Body of pancreas (tissue), 4 donors: ENCODE results near the gene FBRSL1. TPM values are rescaled to one million over a fixed set of nuclear protein-coding genes. Genes with fewer than 3 reads are reported as not detected.

ENCODE experiments used
- ATAC-seq: fragments of 150-250 bp; one replicate; pipeline ENCODE4 v1.9.1; 2016
- DNase-seq, 4 donors: peaks; one replicate each; pipeline ENCODE4 v3.0.0-alpha.2; 2019
- H3K27ac ChIP-seq, 4 donors: fragments of 200-600 bp; sonication (generic); 1 replicate in 3 of 4; 2 replicates in 1 of 4; pipeline versions ENCODE4 v1.5.1 to v1.6.1; 2016 to 2019; ENCODE audit warnings: mild to moderate bottlenecking in 1 of 4, mixed read lengths in 1 of 4, moderate library complexity in 1 of 4
- H3K27me3 ChIP-seq, 2 donors: fragments of 200-600 bp; sonication (generic); one replicate each; pipeline ENCODE4 v1.6.0; 2016; ENCODE audit warnings: mild to moderate bottlenecking in 1 of 2
- H3K36me3 ChIP-seq, 2 donors: fragments of 200-600 bp; sonication (generic); replicated peaks in 1 of 2; 2 replicates each; pipeline ENCODE4 v1.5.1; 2016; ENCODE audit warnings: low read depth in 2 of 2; ENCODE audit not compliant: insufficient read depth in 1 of 2
- H3K4me1 ChIP-seq: fragments of 200-600 bp; sonication (generic); one replicate; pipeline ENCODE4 v1.6.0; 2016
- H3K4me3 ChIP-seq, 2 donors: fragments of 200-600 bp; sonication (generic); 1 replicate in 1 of 2; 2 replicates in 1 of 2; pipeline ENCODE4 v1.5.1; 2016 to 2019
- H3K9me3 ChIP-seq, 3 donors: fragments of 200-600 bp; sonication (generic); 1 replicate in 2 of 3; 2 replicates in 1 of 3; pipeline ENCODE4 v1.5.1; 2016
- CTCF ChIP-seq, 7 experiments: fragments of 450-650 bp in 4 of 7; fragments of 200-600 bp in 3 of 7; sonication (generic) in 3 of 7; IDR thresholded peaks; one replicate each; pipeline ENCODE4 v1.5.1; 2016 to 2019; ENCODE audit warnings: antibody characterized with exemption in 7 of 7
- POLR2A ChIP-seq, 3 donors: fragments of 450-650 bp; IDR thresholded peaks; one replicate each; pipeline ENCODE4 v1.6.1; 2016; ENCODE audit warnings: antibody characterized with exemption in 3 of 3, mild to moderate bottlenecking in 2 of 3
- WGBS, 2 donors: methylation state at CpG; one replicate each; pipeline ENCODE4 v1.1.5; 2017; 5-methylcytosine and 5-hydroxymethylcytosine counted together
- intact Hi-C: fragments of 100-400 bp; cut with DNase I; formaldehyde crosslinking; loops from one replicate; pipeline ENCODE4 v1.15.1; 2023
- total RNA-seq, 2 donors: library from RNA; depleted of rRNA; stranded (reverse); fragments of >200 nt; gene quantifications; one replicate each; pipeline ENCODE4 v1.1.0, GENCODE V29; 2016

FBRSL1 gene
- total RNA-seq, 2 donors from 2014 or later, result 29.8 to 50.1 TPM

- H3K36me3 ChIP-seq, result no peaks in the 10 kb centered on the region
- H3K27me3 ChIP-seq, result no peaks in the 10 kb centered on the region
- no peak for ATAC-seq
- intact Hi-C loops, result no loop called here
- H3K9me3 ChIP-seq, result no peaks in the 10 kb centered on the region
- 58 to 71% methylated on average over 21 to 33 of the region's 35 CpGs for WGBS, 2 donors
- H3K27ac ChIP-seq, result no peak overlapping the region
- peaks cover 8% of the 10 kb centered on the region for H3K4me1 ChIP-seq
- no peak for DNase-seq
- TF ChIP-seq POLR2A (IDR thresholded peaks at IDR 0.05) (no peak), CTCF (IDR thresholded peaks at IDR 0.05) (no peak)
- no peak overlapping the region for H3K4me3 ChIP-seq
These were observed 38.6 kb upstream of the FBRSL1 start for GRCh38 chr12:132451172-132451835.

GRCh38 chr12:132451836-132452195 is 38.1 kb upstream of the FBRSL1 start:
- Histone ChIP-seq H3K27ac (no peak overlapping the region), H3K4me1 (peaks cover 8% of the 10 kb centered on the region), H3K27me3 (no peaks in the 10 kb centered on the region), H3K9me3 (no peaks in the 10 kb centered on the region), H3K36me3 (no peaks in the 10 kb centered on the region), H3K4me3 (no peak overlapping the region)
- 83 to 85% methylated on average over 8 to 10 of the region's 10 CpGs for WGBS, 2 donors
- TF ChIP-seq CTCF (IDR thresholded peaks at IDR 0.05), result no peak
- no peak for TF ChIP-seq POLR2A (IDR thresholded peaks at IDR 0.05)
- intact Hi-C loops, result no loop called here
- no peak for ATAC-seq
- no peak for DNase-seq

- Histone ChIP-seq H3K27me3 (no peaks in the 10 kb centered on the region), H3K4me1 (peaks cover 8% of the 10 kb centered on the region), H3K4me3 (no peak overlapping the region), H3K9me3 (no peaks in the 10 kb centered on the region), H3K36me3 (no peaks in the 10 kb centered on the region), H3K27ac (no peak overlapping the region)
- no peak for ATAC-seq
- DNase-seq, result no peak
- TF ChIP-seq POLR2A (IDR thresholded peaks at IDR 0.05), result no peak
- TF ChIP-seq CTCF (IDR thresholded peaks at IDR 0.05), result no peak
- 80 to 81% methylated on average over 18 to 21 of the region's 21 CpGs for WGBS, 2 donors
- intact Hi-C loops, result no loop called here
These were observed 37.2 kb upstream of the FBRSL1 start for GRCh38 chr12:132452596-132453350.

- H3K27me3 ChIP-seq, result no peaks in the 10 kb centered on the region
- H3K36me3 ChIP-seq, result no peaks in the 10 kb centered on the region
- H3K4me1 ChIP-seq, result peaks cover 8% of the 10 kb centered on the region
- H3K4me3 ChIP-seq, result no peak overlapping the region
- WGBS, 2 donors, result 67 to 71% methylated on average over 13 to 25 of the region's 28 CpGs
- H3K27ac ChIP-seq, result no peak overlapping the region
- ATAC-seq (no peak), DNase-seq (no peak)
- intact Hi-C loops, result no loop called here
- TF ChIP-seq POLR2A (IDR thresholded peaks at IDR 0.05) (no peak), CTCF (IDR thresholded peaks at IDR 0.05) (no peak)
- H3K9me3 ChIP-seq, result no peaks in the 10 kb centered on the region
These were observed 36.4 kb upstream of the FBRSL1 start for GRCh38 chr12:132453361-132454192.
